HEK293T (cell line): ENCODE results near the gene PFDN5.
A peak's percentile ranks its signal among the peaks of the same experiment; 100 is the strongest.

Source experiments
- CTCF ChIA-PET: fragments of 350-600 bp; formaldehyde crosslinking; extraction: SDS; loops from one replicate; lab custom pipeline; 2021; ENCODE audit warnings: antibody characterized with exemption, inconsistent platforms; lab: Yijun Ruan, JAX
- POLR2A ChIA-PET: fragments of 350-600 bp; formaldehyde crosslinking; extraction: SDS; loops from one replicate; lab custom pipeline; 2020; ENCODE audit warnings: antibody characterized with exemption, inconsistent platforms; lab: Yijun Ruan, JAX
- DNase-seq: peaks from one replicate; pipeline ENCODE4 v3.0.0; 2012; ENCODE audit warnings: mixed read lengths; ENCODE audit errors: extremely low spot score
- ARNT ChIP-seq: fragments of 450-650 bp; IDR thresholded peaks from 2 replicates; pipeline ENCODE4 v1.6.1; 2017; ENCODE audit warnings: mild to moderate bottlenecking
- BHLHE40 ChIP-seq: fragments of 450-650 bp; IDR thresholded peaks from 2 replicates; pipeline ENCODE4 v1.6.1; 2016; ENCODE audit warnings: mild to moderate bottlenecking, moderate library complexity, borderline replicate concordance
- CTBP1 ChIP-seq: fragments of 450-650 bp; IDR thresholded peaks from 2 replicates; pipeline ENCODE4 v1.6.1; 2016; ENCODE audit warnings: borderline replicate concordance
- ELF4 ChIP-seq: fragments of 450-650 bp; IDR thresholded peaks from 2 replicates; pipeline ENCODE4 v1.6.1; 2017; ENCODE audit warnings: antibody characterized with exemption
- FOXA1 ChIP-seq: fragments of 450-650 bp; IDR thresholded peaks from 2 replicates; pipeline ENCODE4 v1.6.1; 2016; ENCODE audit warnings: mild to moderate bottlenecking
- FOXK2 ChIP-seq: fragments of 450-650 bp; IDR thresholded peaks from 2 replicates; pipeline ENCODE4 v1.6.1; 2016; ENCODE audit warnings: mild to moderate bottlenecking
- FOXM1 ChIP-seq: fragments of 450-650 bp; IDR thresholded peaks from 2 replicates; pipeline ENCODE4 v1.6.1; 2017; ENCODE audit warnings: mild to moderate bottlenecking, borderline replicate concordance
- HDGF ChIP-seq: fragments of 450-650 bp; IDR thresholded peaks from 2 replicates; pipeline ENCODE4 v1.6.1; 2017; ENCODE audit warnings: antibody characterized with exemption, borderline replicate concordance
- L3MBTL2 ChIP-seq: fragments of 450-650 bp; conservative IDR thresholded peaks from 2 replicates; pipeline ENCODE4 v1.6.1; 2016; ENCODE audit warnings: mild to moderate bottlenecking
- LEF1 ChIP-seq: fragments of 450-650 bp; IDR thresholded peaks from 2 replicates; pipeline ENCODE4 v1.6.1; 2017; ENCODE audit warnings: mild to moderate bottlenecking, borderline replicate concordance
- NFRKB ChIP-seq: fragments of 450-650 bp; IDR thresholded peaks from 2 replicates; pipeline ENCODE4 v1.6.1; 2016; ENCODE audit warnings: mild to moderate bottlenecking, moderate library complexity
- PKNOX1 ChIP-seq: fragments of 450-650 bp; IDR thresholded peaks from 2 replicates; pipeline ENCODE4 v1.6.1; 2016
- SP1 ChIP-seq: fragments of 450-650 bp; IDR thresholded peaks from 2 replicates; pipeline ENCODE4 v1.6.1; 2017
- SUZ12 ChIP-seq: fragments of 450-650 bp; IDR thresholded peaks from 2 replicates; pipeline ENCODE4 v1.6.1; 2016; ENCODE audit warnings: mild to moderate bottlenecking
- TARDBP ChIP-seq: fragments of 450-650 bp; IDR thresholded peaks from 2 replicates; pipeline ENCODE4 v1.6.1; 2016
- ZNF384 ChIP-seq: fragments of 450-650 bp; IDR thresholded peaks from 2 replicates; pipeline ENCODE4 v1.6.1; 2016

The PFDN5 gene

GRCh38 chr12:53343449-53343848, 48.1 kb downstream of the PFDN5 start:
- TF ChIP-seq L3MBTL2: no peak
- TF ChIP-seq FOXK2: no peak
- TF ChIP-seq SUZ12: no peak
- TF ChIP-seq ZNF384: no peak
- no peak for TF ChIP-seq SP1
- TF ChIP-seq FOXA1: no peak
- TF ChIP-seq ARNT: no peak
- TF ChIP-seq HDGF: no peak
- no peak for TF ChIP-seq CTBP1
- no peak for TF ChIP-seq NFRKB
- no peak for TF ChIP-seq ELF4
- TF ChIP-seq FOXM1: no peak
- CTCF ChIA-PET: interaction anchor here (2.5 to 2.8 kb wide), 2 partner anchors 17 to 21 kb away, joined by 32 to 48 read pairs; partner anchors contain the start of gene AAAS
- POLR2A ChIA-PET: interaction anchor here (2.5 to 2.8 kb wide), 2 partner anchors 15 to 158 kb away, joined by 20 to 36 read pairs; partner anchors contain the start of gene TARBP2
- DNase-seq: no peak

GRCh38 chr12:53343969-53344368, 48.6 kb downstream of the PFDN5 start:
- ChIA-PET POLR2A (interaction anchor here (2.2 to 3.2 kb wide), 5 partner anchors 15 to 157 kb away, joined by 19 to 58 read pairs (median 22); partner anchors contain the start of genes AAAS, SP1 and TARBP2), CTCF (interaction anchor here (0.9 to 2.8 kb wide), 4 partner anchors 17 to 131 kb away, joined by 4 to 48 read pairs (median 27); partner anchors contain the start of gene AAAS)
- no peak for TF ChIP-seq HDGF
- no peak for TF ChIP-seq FOXK2
- no peak for TF ChIP-seq SP1
- no peak for TF ChIP-seq CTBP1
- no peak for TF ChIP-seq NFRKB
- no peak for TF ChIP-seq ARNT
- no peak for DNase-seq

GRCh38 chr12:53344487-53344823, 49.1 kb downstream of the PFDN5 start:
- DNase-seq: no peak
- TF ChIP-seq ARNT (no peak), PKNOX1 (no peak), TARDBP (no peak), SUZ12 (no peak), FOXM1 (no peak), LEF1 (no peak), ZNF384 (no peak), NFRKB (no peak), FOXK2 (no peak), SP1 (no peak), L3MBTL2 (no peak)
- ChIA-PET POLR2A (interaction anchor here (0.8 to 3.2 kb wide), 13 partner anchors 9 to 157 kb away, joined by 3 to 58 read pairs (median 9); partner anchors contain the start of genes AAAS, PRR13, SP1 and SP7), CTCF (interaction anchor here (0.7 to 2.8 kb wide), 11 partner anchors 12 to 168 kb away, joined by 3 to 48 read pairs (median 4); partner anchors contain the start of gene AAAS)

- DNase-seq: peak; percentile 60
- TF ChIP-seq TARDBP: no peak
- TF ChIP-seq PKNOX1: no peak
- TF ChIP-seq LEF1: no peak
- no peak for TF ChIP-seq L3MBTL2
- no peak for TF ChIP-seq SP1
- TF ChIP-seq ARNT: no peak
- no peak for TF ChIP-seq BHLHE40
- TF ChIP-seq ELF4: no peak
- TF ChIP-seq FOXK2: no peak
- no peak for TF ChIP-seq FOXA1
- no peak for TF ChIP-seq HDGF
- no peak for TF ChIP-seq NFRKB
- TF ChIP-seq FOXM1: no peak
- CTCF ChIA-PET: interaction anchor here (0.5 to 2.8 kb wide), 15 partner anchors 11 to 167 kb away, joined by 3 to 48 read pairs (median 4); partner anchors contain the start of gene AAAS
- POLR2A ChIA-PET: interaction anchor here (0.8 to 3.2 kb wide), 15 partner anchors 9 to 281 kb away, joined by 3 to 58 read pairs (median 4); partner anchors contain the start of genes AAAS, ATF7, PFDN5 and PRR13
Measured at GRCh38 chr12:53344824-53345485, 49.6 kb downstream of the PFDN5 start.

- DNase-seq: no peak
Measured at GRCh38 chr12:53345486-53346188, 50.3 kb downstream of the PFDN5 start.

GRCh38 chr12:53346491-53346890, 51.1 kb downstream of the PFDN5 start:
- TF ChIP-seq PKNOX1 (no peak), SP1 (no peak), BHLHE40 (no peak), NFRKB (no peak)
- ChIA-PET CTCF (interaction anchor here (1.7 kb wide), 1 partner anchor 163 kb away, joined by 3 read pairs; no protein-coding TSS in a partner anchor), POLR2A (interaction anchor here (2.8 to 3.2 kb wide), 3 partner anchors 18 to 33 kb away, joined by 22 to 58 read pairs (median 36); partner anchors contain the start of genes AAAS and SP1)
- no peak for DNase-seq

More at GRCh38 chr12:53345486-53346188, 50.3 kb downstream of the PFDN5 start:
- ChIA-PET POLR2A (interaction anchor here (0.6 to 3.2 kb wide), 14 partner anchors 12 to 280 kb away, joined by 3 to 58 read pairs (median 6); partner anchors contain the start of genes AAAS, ATF7, PFDN5 and PRR13), CTCF (interaction anchor here (0.5 to 2.8 kb wide), 11 partner anchors 11 to 163 kb away, joined by 3 to 48 read pairs (median 4); partner anchors contain the start of gene AAAS)
- TF ChIP-seq CTBP1 (no peak), LEF1 (no peak), L3MBTL2 (no peak), NFRKB (no peak)
